Endodermal cell (in vitro differentiated cells): ENCODE data around the gene FRA10AC1. TPM values are rescaled to one million over a fixed set of nuclear protein-coding genes. Genes with fewer than 3 reads are reported as not detected.

Experiments used
- DNase-seq: peaks from one replicate; pipeline ENCODE4 v3.0.0-alpha.2; 2017
- H3K27ac ChIP-seq: 2 replicates; pipeline ENCODE4 v1.5.1; 2013; ENCODE audit warnings: mild to moderate bottlenecking, low read depth, low read length, moderate library complexity
- H3K27me3 ChIP-seq: 2 replicates; pipeline ENCODE4 v1.6.1; 2013; ENCODE audit warnings: mild to moderate bottlenecking, low read length, moderate library complexity; ENCODE audit not compliant: insufficient read depth, control insufficient read depth, poor library complexity, severe bottlenecking
- H3K36me3 ChIP-seq: 2 replicates; pipeline ENCODE4 v1.7.0; 2013; ENCODE audit warnings: mild to moderate bottlenecking, low read length, moderate library complexity; ENCODE audit not compliant: control insufficient read depth, insufficient read depth
- H3K4me1 ChIP-seq: one replicate; pipeline ENCODE4 v1.7.0; 2013; ENCODE audit warnings: low read length; ENCODE audit not compliant: control insufficient read depth, insufficient read depth
- H3K4me3 ChIP-seq: 2 replicates; pipeline ENCODE4 v1.5.1; 2013; ENCODE audit warnings: mild to moderate bottlenecking, low read length, moderate library complexity
- H3K9ac ChIP-seq: 2 replicates; pipeline ENCODE4 v1.6.1; 2013; ENCODE audit warnings: mild to moderate bottlenecking, low read length, moderate library complexity; ENCODE audit not compliant: poor library complexity, severe bottlenecking; ENCODE audit errors: extremely low read depth
- H3K9me3 ChIP-seq: 2 replicates; pipeline ENCODE4 v1.6.1; 2013; ENCODE audit warnings: mild to moderate bottlenecking, low read length, moderate library complexity; ENCODE audit not compliant: control insufficient read depth
- H3K27ac Mint-ChIP-seq: 2 replicates; pipeline ENCODE4 v1.8.0; 2020; ENCODE audit warnings: mixed read lengths
- H3K27me3 Mint-ChIP-seq: 2 replicates; pipeline ENCODE4 v1.8.0; 2021; ENCODE audit warnings: mild to moderate bottlenecking, mixed read lengths; ENCODE audit not compliant: insufficient read depth
- H3K36me3 Mint-ChIP-seq: 2 replicates; pipeline ENCODE4 v1.8.0; 2020; ENCODE audit warnings: low read depth, mixed read lengths
- H3K4me1 Mint-ChIP-seq: 2 replicates; pipeline ENCODE4 v1.8.0; 2020; ENCODE audit warnings: mixed read lengths
- H3K4me3 Mint-ChIP-seq: 2 replicates; pipeline ENCODE4 v1.8.0; 2020; ENCODE audit warnings: mild to moderate bottlenecking, moderate library complexity, mixed read lengths
- H3K9me3 Mint-ChIP-seq: 2 replicates; pipeline ENCODE4 v1.8.0; 2020; ENCODE audit warnings: mild to moderate bottlenecking, mixed read lengths
- WGBS, 2 experiments: methylation state at CpG; one replicate each; pipeline versions ENCODE4 v1.1.5 to v1.1.7; 2013; ENCODE audit warnings: missing lambda C conversion rate in 2 of 2, mixed read lengths in 1 of 2; ENCODE audit not compliant: insufficient coverage in 1 of 2, insufficient read length in 1 of 2; 5-methylcytosine and 5-hydroxymethylcytosine counted together
- total RNA-seq, 2 donors: library from RNA; stranded (reverse); fragmentation: NEBNext Ultra II Directional in 1 of 2; extraction: Animal tissue kit (Norgen Biotek cat#: 25700) in 1 of 2; gene quantifications; 2 replicates in 1 of 2; 3 replicates in 1 of 2; pipeline ENCODE4 v1.2.1, GENCODE V29; 2021
- TF ChIP-seq, protein P1 (sequence below): fragments of 200-600 bp; sonication (generic); conservative IDR thresholded peaks from 2 replicates; pipeline ENCODE4 v1.5.0; 2021; ENCODE audit warnings: antibody characterized with exemption, mild to moderate bottlenecking

Gene FRA10AC1
- total RNA-seq, 2 donors from 2014 or later: 16.5 to 28.3 TPM

- 80 to 85% methylated on average over 4 to 7 of the region's 7 CpGs for WGBS, 2 experiments
- Mint-ChIP-seq H3K27me3 (peaks cover 13% of the 10 kb centered on the region), H3K9me3 (no peaks in the 10 kb centered on the region), H3K4me1 (peaks cover 23% of the 10 kb centered on the region), H3K4me3 (no peak overlapping the region), H3K27ac (no peak overlapping the region), H3K36me3 (no peaks in the 10 kb centered on the region)
- TF ChIP-seq, protein P1, sequence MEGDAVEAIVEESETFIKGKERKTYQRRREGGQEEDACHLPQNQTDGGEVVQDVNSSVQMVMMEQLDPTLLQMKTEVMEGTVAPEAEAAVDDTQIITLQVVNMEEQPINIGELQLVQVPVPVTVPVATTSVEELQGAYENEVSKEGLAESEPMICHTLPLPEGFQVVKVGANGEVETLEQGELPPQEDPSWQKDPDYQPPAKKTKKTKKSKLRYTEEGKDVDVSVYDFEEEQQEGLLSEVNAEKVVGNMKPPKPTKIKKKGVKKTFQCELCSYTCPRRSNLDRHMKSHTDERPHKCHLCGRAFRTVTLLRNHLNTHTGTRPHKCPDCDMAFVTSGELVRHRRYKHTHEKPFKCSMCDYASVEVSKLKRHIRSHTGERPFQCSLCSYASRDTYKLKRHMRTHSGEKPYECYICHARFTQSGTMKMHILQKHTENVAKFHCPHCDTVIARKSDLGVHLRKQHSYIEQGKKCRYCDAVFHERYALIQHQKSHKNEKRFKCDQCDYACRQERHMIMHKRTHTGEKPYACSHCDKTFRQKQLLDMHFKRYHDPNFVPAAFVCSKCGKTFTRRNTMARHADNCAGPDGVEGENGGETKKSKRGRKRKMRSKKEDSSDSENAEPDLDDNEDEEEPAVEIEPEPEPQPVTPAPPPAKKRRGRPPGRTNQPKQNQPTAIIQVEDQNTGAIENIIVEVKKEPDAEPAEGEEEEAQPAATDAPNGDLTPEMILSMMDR: no peak
- Histone ChIP-seq H3K9me3 (no peaks in the 10 kb centered on the region), H3K36me3 (no peaks in the 10 kb centered on the region), H3K27ac (no peak overlapping the region), H3K9ac (no peak overlapping the region), H3K27me3 (peaks cover 10% of the 10 kb centered on the region), H3K4me1 (peaks cover 8% of the 10 kb centered on the region), H3K4me3 (no peak overlapping the region)
- no peak for DNase-seq
Measured at GRCh38 chr10:93620925-93621324, 81.5 kb downstream of the FRA10AC1 start.

Other genes with a start within 250 kb of the FRA10AC1 start
- 10 to 100 TPM; 37.4 to 93.8 TPM for gene MYOF, start 220.3 kb downstream of the FRA10AC1 start, total RNA-seq
- 10 to 100 TPM; 50.3 to 66.8 TPM for gene CEP55, start 206.0 kb downstream of the FRA10AC1 start, total RNA-seq
- gene FFAR4, start 135.9 kb downstream of the FRA10AC1 start, total RNA-seq: not detected
- gene RBP4, start 101.4 kb downstream of the FRA10AC1 start, total RNA-seq: under 1 TPM; 0.82 to 0.86 TPM
- not detected for gene PDE6C, start 90.1 kb downstream of the FRA10AC1 start, total RNA-seq
- gene LGI1, start 55.3 kb upstream of the FRA10AC1 start, total RNA-seq: 1 to 10 TPM in 1 of 2 donors, under 1 TPM in 1; 0.60 to 2.6 TPM
- gene SLC35G1, start 191.4 kb upstream of the FRA10AC1 start, total RNA-seq: 10 to 100 TPM; 11.3 to 14.2 TPM